Inflammatory macrophage treated with lipopolysaccharide for 4 hours (primary cell): ENCODE measurements around the gene MCF2L.

Experiments
- DNase-seq: peaks from one replicate; pipeline ENCODE4 v3.0.0-alpha.2; 2020

The MCF2L gene

GRCh38 chr13:112999414-113000177, 30.6 kb downstream of the MCF2L start:
- no peak for DNase-seq

DNA sequence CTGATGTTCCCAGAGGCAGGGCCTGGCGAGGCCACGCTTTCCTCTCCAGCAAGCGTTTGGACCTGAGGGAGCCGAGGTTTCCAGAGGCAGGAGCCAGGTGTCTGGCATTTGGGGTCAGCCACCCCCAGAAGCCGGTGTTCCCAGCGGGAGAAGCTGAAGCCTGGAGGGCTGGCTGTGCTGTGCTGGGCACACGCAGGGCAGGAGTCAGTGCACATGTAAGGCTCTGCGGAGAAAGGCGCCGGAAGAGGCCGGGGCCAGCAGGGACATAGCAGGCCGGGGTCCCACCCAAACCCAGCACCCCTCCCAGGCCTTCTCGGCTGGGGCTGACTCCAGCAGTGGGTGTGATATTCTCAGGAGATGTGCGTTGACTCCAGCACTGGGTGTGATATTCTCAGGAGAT, 31.6 kb downstream of the MCF2L start:
- DNase-seq: no peak

GRCh38 chr13:113001241-113002140, 32.5 kb downstream of the MCF2L start:
- no peak for DNase-seq

GRCh38 chr13:113002206-113002912, 33.3 kb downstream of the MCF2L start:
- no peak for DNase-seq

GRCh38 chr13:113002913-113003290, 33.9 kb downstream of the MCF2L start:
- DNase-seq: no peak

- no peak for DNase-seq
Measured at GRCh38 chr13:113004126-113004525, 35.1 kb downstream of the MCF2L start.

DNA sequence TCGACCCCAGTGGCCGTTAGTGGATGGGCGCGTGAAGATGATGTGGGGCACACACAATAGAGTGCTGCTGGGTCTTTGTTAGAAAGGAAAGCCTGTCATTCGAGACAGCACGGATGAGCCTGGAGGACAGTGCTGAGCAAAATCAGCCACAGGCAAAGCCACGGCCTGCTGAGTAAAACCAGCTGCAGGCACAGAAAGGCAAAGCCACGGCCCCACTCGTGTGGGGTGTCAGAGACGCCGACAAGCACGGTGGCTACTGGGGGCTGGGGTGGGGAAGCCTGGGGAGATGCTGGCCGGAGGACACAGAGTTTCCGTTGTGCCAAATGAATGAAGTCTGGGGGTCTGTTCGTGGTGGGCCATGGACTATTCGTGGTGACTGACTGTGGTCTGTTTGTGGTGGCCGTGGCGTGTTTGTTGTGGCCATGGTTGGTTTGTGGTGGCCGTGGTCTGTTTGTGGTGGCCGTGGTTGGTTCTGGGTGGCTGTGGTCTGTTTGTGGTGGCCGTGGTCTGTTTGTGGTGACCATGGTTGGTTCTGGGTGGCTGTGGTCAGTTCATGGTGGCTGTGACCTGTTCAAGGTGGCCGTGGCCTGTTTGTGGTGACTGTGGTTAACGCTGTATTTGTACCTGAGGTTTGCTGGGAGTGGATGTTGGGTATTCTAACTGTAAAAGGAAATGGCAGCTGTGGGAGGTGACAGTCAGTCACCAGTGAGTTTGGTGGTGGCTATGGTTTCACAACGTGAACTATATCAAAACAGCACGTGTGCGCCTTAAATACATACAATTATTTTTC, 36.3 kb downstream of the MCF2L start:
- DNase-seq: no peak

DNA sequence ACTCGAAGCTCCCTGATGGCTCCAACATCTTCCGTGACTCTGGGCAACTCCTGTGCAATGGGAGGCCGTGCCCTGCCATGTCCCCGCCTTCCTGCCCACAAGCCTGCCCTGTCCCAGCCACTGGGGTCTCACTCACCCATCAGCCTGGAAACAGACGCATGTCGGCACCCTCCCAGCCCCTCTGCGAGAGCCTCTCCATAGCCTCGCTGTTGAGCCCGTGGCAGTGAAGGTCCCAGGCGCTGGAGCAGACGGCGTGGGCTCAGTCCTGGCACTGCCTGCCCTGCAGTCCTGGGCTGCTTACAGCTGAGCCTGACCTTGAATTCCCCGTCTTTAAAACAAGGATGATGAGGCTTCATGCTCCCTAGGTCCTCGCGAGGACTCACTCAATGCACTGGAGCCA, 37.0 kb downstream of the MCF2L start:
- no peak for DNase-seq

- no peak for DNase-seq
Measured at GRCh38 chr13:113006660-113007059, 37.6 kb downstream of the MCF2L start.

GRCh38 chr13:113008851-113009250, 39.8 kb downstream of the MCF2L start:
- DNase-seq: no peak

DNA sequence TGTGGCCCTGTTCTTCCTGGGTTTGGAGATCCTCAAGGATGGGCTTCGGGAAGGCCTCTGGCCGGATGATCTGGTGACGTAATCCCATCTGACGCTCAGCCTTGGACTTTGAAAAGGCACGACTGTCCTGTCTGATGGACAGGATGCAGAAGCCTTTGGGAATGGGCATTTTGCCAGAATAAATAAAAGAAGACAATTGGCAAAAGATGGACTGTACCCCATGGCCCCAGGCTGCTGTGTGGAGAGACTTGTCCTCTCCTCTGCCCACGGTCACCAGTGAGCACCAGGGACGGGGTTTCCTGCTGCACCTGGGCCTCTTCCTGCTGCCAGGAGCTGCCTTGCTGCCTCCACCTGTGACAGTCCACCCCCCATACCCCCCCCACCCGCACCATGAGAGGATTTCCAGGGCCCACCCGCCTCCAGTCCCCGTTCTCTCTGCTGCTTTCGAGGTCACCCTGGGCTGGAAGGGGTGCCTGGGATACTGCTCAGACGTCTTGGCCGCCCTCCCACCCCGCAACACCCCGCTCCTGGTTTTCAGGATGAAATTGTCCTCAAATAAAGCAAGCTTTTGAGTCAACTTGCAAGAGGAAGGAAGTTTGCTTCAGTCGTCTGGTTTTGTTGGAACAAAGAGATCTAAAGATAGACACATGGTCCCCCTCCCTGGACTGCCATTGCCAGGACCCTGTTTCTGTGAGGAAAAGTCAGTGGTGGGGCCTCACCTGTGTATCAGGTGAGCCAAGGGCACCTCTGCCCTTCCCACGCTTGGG, 40.9 kb downstream of the MCF2L start:
- no peak for DNase-seq

GRCh38 chr13:113010510-113010865, 41.5 kb downstream of the MCF2L start:
- no peak for DNase-seq

- DNase-seq: no peak
Measured at GRCh38 chr13:113013303-113013702, 44.3 kb downstream of the MCF2L start.

- DNase-seq: no peak
Measured at GRCh38 chr13:113013878-113014751, 45.1 kb downstream of the MCF2L start.

GRCh38 chr13:113014752-113015745, 46.0 kb downstream of the MCF2L start:
- no peak for DNase-seq

DNA sequence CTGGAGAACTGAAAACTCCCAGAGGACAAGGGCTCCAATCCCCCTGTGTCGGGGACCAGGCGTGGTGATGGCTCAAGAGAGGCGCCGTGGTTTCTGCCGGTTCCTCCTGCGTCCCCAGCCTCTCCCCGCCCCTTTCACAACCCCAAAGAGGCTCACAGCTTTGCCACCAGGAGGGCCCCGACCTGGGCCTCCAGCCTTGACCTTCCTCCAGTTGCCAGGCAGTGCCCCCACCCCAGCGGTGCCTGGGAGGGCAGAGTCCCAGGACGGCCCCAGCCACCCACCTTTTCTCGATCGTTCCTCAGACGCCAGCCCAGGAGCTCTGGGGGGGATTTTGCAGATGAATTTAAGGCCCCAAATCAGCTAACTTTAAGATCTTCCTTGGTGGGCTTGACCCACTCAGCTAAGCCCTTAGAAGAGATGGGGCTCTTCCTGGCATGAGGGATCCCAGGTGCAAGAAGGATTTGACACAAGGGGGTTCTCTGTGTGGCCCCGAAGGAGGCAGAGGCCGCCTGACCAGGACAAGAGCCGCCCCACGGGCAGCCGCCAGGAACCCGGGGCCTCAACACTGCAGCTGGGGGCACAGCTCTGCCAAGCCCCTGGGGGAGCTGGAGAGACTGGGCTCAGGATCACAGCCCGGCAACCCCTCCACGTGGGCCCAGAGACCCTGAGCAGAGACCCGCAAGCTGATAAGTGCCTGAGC, 47.0 kb downstream of the MCF2L start:
- no peak for DNase-seq

GRCh38 chr13:113016526-113017295, 47.7 kb downstream of the MCF2L start:
- no peak for DNase-seq
